Endothelial cell of umbilical vein (primary cell): Measurements from ENCODE around the gene UPF1. TPM values are rescaled to one million over a fixed set of nuclear protein-coding genes. Genes with fewer than 3 reads are reported as not detected.
A peak's percentile ranks its signal among the peaks of the same experiment; 100 is the strongest.

Source experiments
- BruUV-seq: library from RNA; stranded (reverse); fragments of 400-500 nt; replicated peaks from 2 replicates; lab custom pipeline; 2021; lab: Mats Ljungman, UMichigan
- CTCF ChIA-PET: fragments of 300-600, 350-600 bp; sonication (Branson Sonifier 250); formaldehyde crosslinking; loops from one replicate; lab custom pipeline; 2021; ENCODE audit warnings: antibody characterized with exemption, inconsistent platforms; lab: Charles Lee
- POLR2A ChIA-PET: fragments of 300-600, 350-600 bp; sonication (Branson Sonifier 250); formaldehyde crosslinking; loops from one replicate; lab custom pipeline; 2021; ENCODE audit warnings: antibody characterized with exemption, inconsistent platforms; lab: Charles Lee
- DNase-seq: peaks from one replicate; pipeline ENCODE4 v3.0.0-alpha.2; 2011; ENCODE audit warnings: low read depth, low spot score
- FAIRE-seq: peaks from 2 replicates; lab custom pipeline; 2011; peaks lifted over from hg19 to GRCh38; lab: Jason Lieb, UNC
- H2AFZ ChIP-seq: 2 replicates; pipeline ENCODE4 v1.6.0; 2012; ENCODE audit warnings: low read depth, low read length, control low read depth, inconsistent platforms
- H3K27ac ChIP-seq: 2 replicates; pipeline ENCODE4 v1.5.1; 2011; ENCODE audit warnings: low read depth, mild to moderate bottlenecking, control low read depth, low read length, moderate library complexity; ENCODE audit not compliant: insufficient read depth
- H3K27me3 ChIP-seq, 2 experiments: 2 replicates each; pipeline versions ENCODE4 v1.6.0 to v1.6.1; 2011; ENCODE audit warnings: low read length in 2 of 2, mixed read lengths in 1 of 2; ENCODE audit not compliant: control insufficient read depth in 2 of 2, insufficient read depth in 2 of 2
- H3K36me3 ChIP-seq, 2 experiments: 2 replicates in 1 of 2; 3 replicates in 1 of 2; pipeline ENCODE4 v1.5.1; 2011; ENCODE audit warnings: low read length in 2 of 2, mild to moderate bottlenecking in 1 of 2, moderate library complexity in 1 of 2; ENCODE audit not compliant: control insufficient read depth in 2 of 2, insufficient read depth in 2 of 2; ENCODE audit errors: extremely low read depth in 1 of 2
- H3K4me1 ChIP-seq: 3 replicates; pipeline ENCODE4 v1.5.1; 2011; ENCODE audit warnings: mild to moderate bottlenecking, low read length; ENCODE audit not compliant: control insufficient read depth, insufficient read depth; ENCODE audit errors: extremely low read depth
- H3K4me2 ChIP-seq: 2 replicates; pipeline ENCODE4 v1.6.1; 2011; ENCODE audit warnings: low read length, control low read depth, mixed read lengths; ENCODE audit not compliant: insufficient read depth
- H3K4me3 ChIP-seq, 3 experiments: fragments of 200-600 bp in 1 of 3; sonication (generic), shearing (Covaris generic) in 1 of 3; replicated peaks in 1 of 3; 2 replicates each; pipeline ENCODE4 v1.5.1; 2011 to 2016; ENCODE audit warnings: control low read depth in 3 of 3, low read length in 3 of 3, mild to moderate bottlenecking in 2 of 3, inconsistent platforms in 1 of 3, low read depth in 1 of 3, moderate library complexity in 1 of 3; ENCODE audit not compliant: insufficient read depth in 1 of 3
- H3K79me2 ChIP-seq: 2 replicates; pipeline ENCODE4 v1.6.0; 2012; ENCODE audit warnings: low read length, inconsistent platforms; ENCODE audit not compliant: control insufficient read depth, insufficient read depth
- H3K9ac ChIP-seq: replicated peaks from 2 replicates; pipeline ENCODE3; 2011; ENCODE audit warnings: low read length, control low read depth; ENCODE audit not compliant: insufficient read depth; ENCODE audit errors: extremely low read depth
- H3K9me1 ChIP-seq: replicated peaks from 3 replicates; pipeline ENCODE4 v1.6.0; 2011; ENCODE audit warnings: mild to moderate bottlenecking, low read length; ENCODE audit not compliant: control insufficient read depth, insufficient read depth; ENCODE audit errors: extremely low read depth
- H3K9me3 ChIP-seq: replicated peaks from 2 replicates; pipeline ENCODE4 v1.5.1; 2012; ENCODE audit warnings: low read length, inconsistent platforms; ENCODE audit not compliant: control insufficient read depth, insufficient read depth
- H4K20me1 ChIP-seq: replicated peaks from 2 replicates; pipeline ENCODE3; 2011; ENCODE audit warnings: mild to moderate bottlenecking, low read length; ENCODE audit not compliant: control insufficient read depth, insufficient read depth; ENCODE audit errors: extremely low read depth
- CTCF ChIP-seq, 2 donors: IDR thresholded peaks; 1 replicate in 1 of 2; 2 replicates in 1 of 2; pipeline ENCODE4 v1.5.1; 2011; ENCODE audit warnings: low read length in 2 of 2, mild to moderate bottlenecking in 2 of 2, moderate library complexity in 2 of 2, control low read depth in 1 of 2, inconsistent platforms in 1 of 2, low read depth in 1 of 2; ENCODE audit not compliant: insufficient read depth in 1 of 2; ENCODE audit errors: extremely low read depth in 1 of 2
- EZH2 ChIP-seq: IDR thresholded peaks from 2 replicates; pipeline ENCODE4 v1.6.1; 2012; ENCODE audit warnings: borderline replicate concordance, low read depth, mild to moderate bottlenecking, moderate library complexity, low read length, inconsistent platforms; ENCODE audit not compliant: severe bottlenecking
- FOS ChIP-seq: IDR thresholded peaks from 2 replicates; pipeline ENCODE4 v1.6.1; 2011; ENCODE audit warnings: mild to moderate bottlenecking, low read length, moderate library complexity, borderline replicate concordance; ENCODE audit not compliant: insufficient read depth
- GATA2 ChIP-seq: IDR thresholded peaks from 2 replicates; pipeline ENCODE4 v1.7.0; 2011; ENCODE audit warnings: low read depth, mild to moderate bottlenecking, moderate library complexity, mixed read lengths, low read length; ENCODE audit not compliant: insufficient read length, insufficient read depth
- JUN ChIP-seq: IDR thresholded peaks from 2 replicates; pipeline ENCODE4 v1.6.1; 2011; ENCODE audit warnings: borderline replicate concordance, low read depth; ENCODE audit not compliant: insufficient read length, insufficient read depth
- MAX ChIP-seq: IDR thresholded peaks from 2 replicates; pipeline ENCODE4 v1.6.1; 2011; ENCODE audit not compliant: insufficient read depth, insufficient read length
- MYC ChIP-seq: IDR thresholded peaks from one replicate; pipeline ENCODE4 v1.6.1; 2011; ENCODE audit warnings: mild to moderate bottlenecking, low read depth, low read length
- POLR2A ChIP-seq: IDR thresholded peaks from 2 replicates; pipeline ENCODE4 v1.6.1; 2012; ENCODE audit warnings: low read depth, mild to moderate bottlenecking, control low read depth, low read length
- POLR2AphosphoS5 ChIP-seq: IDR thresholded peaks from 2 replicates; pipeline ENCODE4 v1.6.1; 2012; ENCODE audit warnings: low read depth, mild to moderate bottlenecking, control low read depth, low read length, moderate library complexity; ENCODE audit not compliant: insufficient read depth
- dilution Hi-C: fragments of 300-500 bp; cut with MboI; formaldehyde crosslinking; loops from one replicate; pipeline ENCODE4 v1.15.0; 2019; ENCODE audit warnings: low sequenced_read_pairs; ENCODE audit not compliant: extremely low pct_ligation_motif_present
- intact Hi-C: fragments of 100-400 bp; cut with micrococcal nuclease; formaldehyde crosslinking; loops from one replicate; pipeline ENCODE4 v1.10.0; 2022
- polyA plus RNA-seq, 4 experiments: library from polyadenylated mRNA; depleted of rRNA in 3 of 4; stranded (reverse) in 3 of 4; unstranded in 1 of 4; fragments of >200 nt; gene quantifications; 2 replicates each; pipeline versions ENCODE4 v1.2.1 to v1.2.3, GENCODE V29; 2011 to 2012; ENCODE audit warnings: missing spikeins in 1 of 4
- total RNA-seq: library from RNA; stranded (reverse); gene quantifications from 2 replicates; pipeline ENCODE4 v1.2.3, GENCODE V29; 2021

Gene UPF1
- total and polyA plus RNA-seq, 2 donors (not counting 3 experiments of a cell fraction or from before 2014, with no cell fraction given), result 65.9 to 68.2 TPM

GRCh38 chr19:18850471-18851375 is 19.0 kb downstream of the UPF1 start:
- peaks cover 37% of the 10 kb centered on the region for H3K79me2 ChIP-seq
- DNase-seq (peak; percentile 31), FAIRE-seq (peak; percentile 38)
- intact Hi-C loops (loop anchor here (2.0 kb wide), 1 partner anchor 16 kb away; no protein-coding TSS in a partner anchor), dilution Hi-C loops (no loop called here)
- peaks cover 16 to 37% of the 10 kb centered on the region in 2 experiments for H3K36me3 ChIP-seq
- no peak overlapping the region for H3K4me3 ChIP-seq
- CTCF ChIA-PET, result interaction anchor here (1.0 to 5.6 kb wide), 6 partner anchors 8 to 257 kb away, joined by 3 to 79 read pairs (median 4); partner anchors contain the start of gene UPF1
- H3K4me2 ChIP-seq, result peak overlapping the region; percentile 53
- POLR2A ChIA-PET, result no interaction called here
- no peak overlapping the region for H2AFZ ChIP-seq
- H3K4me1 ChIP-seq, result peaks cover 48% of the 10 kb centered on the region
- no peaks in the 10 kb centered on the region for H3K9me1 ChIP-seq
- no peaks in the 10 kb centered on the region for H3K27me3 ChIP-seq
- peak overlapping the region; percentile 40 for H3K27ac ChIP-seq
- H3K9ac ChIP-seq, result no peak overlapping the region
- BruUV-seq, result no TSS peak
- TF ChIP-seq JUN (no peak), FOS (no peak), EZH2 (no peak), POLR2A (no peak), GATA2 (no peak), CTCF (IDR thresholded peaks at IDR 0.05; ENCODE audit: extremely low read depth in 1 of 2, insufficient read depth in 1 of 2, low read depth in 1 of 2, low read length in 2 of 2) (no peak), MYC (no peak), POLR2AphosphoS5 (no peak), MAX (no peak)
- no peaks in the 10 kb centered on the region for H4K20me1 ChIP-seq
- no peaks in the 10 kb centered on the region for H3K9me3 ChIP-seq
